Activated naive CD8-positive, alpha-beta T cell treated with anti-CD3 and anti-CD28 coated beads, Interleukin-2, amount 50 U/mL, for 24 hours (primary cell): Measurements from ENCODE around the gene CADM3.

Source experiments
- ATAC-seq: fragments of 150-1000 bp; cut with Tn5 transposase; one replicate; pipeline ENCODE4 v1.10.0; 2021
- DNase-seq: peaks from one replicate; pipeline ENCODE4 v3.0.0; 2021
- H3K27ac Mint-ChIP-seq: one replicate; pipeline ENCODE4 v1.8.0; 2021; ENCODE audit warnings: mild to moderate bottlenecking, mixed read lengths
- H3K27me3 Mint-ChIP-seq: one replicate; pipeline ENCODE4 v1.8.0; 2021; ENCODE audit warnings: mixed read lengths
- H3K36me3 Mint-ChIP-seq: one replicate; pipeline ENCODE4 v1.8.0; 2021; ENCODE audit warnings: low read depth, mixed read lengths
- H3K4me1 Mint-ChIP-seq: one replicate; pipeline ENCODE4 v1.8.0; 2021; ENCODE audit warnings: mixed read lengths
- H3K4me3 Mint-ChIP-seq: one replicate; pipeline ENCODE4 v1.8.0; 2021; ENCODE audit warnings: mild to moderate bottlenecking, moderate library complexity, mixed read lengths
- H3K9me3 Mint-ChIP-seq: one replicate; pipeline ENCODE4 v1.8.0; 2021; ENCODE audit warnings: mixed read lengths

The CADM3 gene

DNA sequence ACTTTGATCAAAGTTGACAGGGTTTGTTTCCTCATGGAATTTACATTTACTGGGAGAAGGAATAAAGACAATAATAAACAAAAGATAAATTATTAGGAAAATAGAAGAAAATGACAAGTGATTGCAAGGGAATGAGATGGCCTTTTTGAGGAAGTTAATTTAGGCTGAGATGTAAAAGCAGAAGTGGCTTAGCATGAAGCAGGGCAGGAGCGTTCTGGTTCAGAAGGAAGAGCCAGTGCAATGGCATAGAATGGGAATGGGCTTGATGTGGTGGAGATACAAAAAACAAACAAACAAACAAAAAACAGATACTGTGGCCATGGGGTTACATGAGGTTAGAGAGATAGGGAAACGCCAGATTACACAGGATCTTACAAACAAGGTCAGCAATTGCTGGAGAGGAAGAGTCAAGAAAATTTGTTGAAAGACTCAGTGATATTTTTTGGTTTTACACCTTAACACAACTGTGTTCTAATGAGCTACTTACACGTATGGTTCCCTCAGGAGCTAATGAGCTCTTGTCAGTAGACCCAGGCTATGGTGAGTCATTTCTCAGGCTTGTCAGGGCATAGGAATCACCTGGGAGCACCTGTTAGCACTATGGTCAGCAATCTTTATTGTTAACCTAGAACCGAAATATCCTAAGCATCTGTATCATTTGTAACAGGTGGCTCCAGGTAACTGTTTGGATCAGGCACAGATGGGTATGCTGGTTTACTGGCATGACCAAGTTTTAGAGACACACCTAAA is 8.7 kb upstream of the CADM3 start:
- no peak overlapping the region for H3K27ac Mint-ChIP-seq
- ATAC-seq (no peak), DNase-seq (no peak)
- H3K9me3 Mint-ChIP-seq, result no peaks in the 10 kb centered on the region
- H3K4me1 Mint-ChIP-seq, result no peaks in the 10 kb centered on the region
- no peak overlapping the region for H3K4me3 Mint-ChIP-seq
- peaks cover 32% of the 10 kb centered on the region for H3K27me3 Mint-ChIP-seq
- no peaks in the 10 kb centered on the region for H3K36me3 Mint-ChIP-seq

GRCh38 chr1:159163614-159164228 is 7.7 kb upstream of the CADM3 start:
- DNase-seq, result no peak
- Mint-ChIP-seq H3K27ac (no peak overlapping the region), H3K36me3 (no peaks in the 10 kb centered on the region), H3K9me3 (no peaks in the 10 kb centered on the region), H3K4me1 (no peaks in the 10 kb centered on the region), H3K27me3 (peaks cover 38% of the 10 kb centered on the region), H3K4me3 (no peak overlapping the region)
- ATAC-seq, result no peak

DNA sequence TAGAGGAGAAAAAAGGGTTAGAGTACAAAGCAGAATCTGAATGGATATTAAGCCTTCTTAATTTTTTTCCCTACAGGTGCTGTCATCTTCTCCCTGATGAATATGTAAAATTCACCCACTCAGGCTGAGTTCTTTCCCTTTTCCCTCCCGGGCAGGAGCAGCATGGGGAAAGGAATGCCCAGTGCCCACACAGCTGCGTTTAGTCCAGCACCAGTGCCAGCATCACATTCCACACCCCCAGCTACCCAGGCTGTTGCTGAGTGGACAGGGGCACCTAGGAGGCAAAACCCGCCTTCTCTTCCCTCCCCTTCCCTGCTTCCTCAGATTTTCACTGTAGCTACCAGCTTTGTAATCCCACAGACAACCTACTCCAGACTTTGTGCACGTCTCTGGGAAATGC is 3.4 kb upstream of the CADM3 start:
- H3K27me3 Mint-ChIP-seq, result peaks cover 48% of the 10 kb centered on the region
- peaks cover 3% of the 10 kb centered on the region for H3K4me1 Mint-ChIP-seq
- no peaks in the 10 kb centered on the region for H3K36me3 Mint-ChIP-seq
- no peak overlapping the region for H3K27ac Mint-ChIP-seq
- DNase-seq, result no peak
- no peaks in the 10 kb centered on the region for H3K9me3 Mint-ChIP-seq
- ATAC-seq, result no peak
- H3K4me3 Mint-ChIP-seq, result no peak overlapping the region

GRCh38 chr1:159170639-159171038 is 776 bp upstream of the CADM3 start:
- H3K4me1 Mint-ChIP-seq, result peaks cover 3% of the 10 kb centered on the region
- no peaks in the 10 kb centered on the region for H3K36me3 Mint-ChIP-seq
- DNase-seq, result no peak
- H3K9me3 Mint-ChIP-seq, result no peaks in the 10 kb centered on the region
- peaks cover 58% of the 10 kb centered on the region for H3K27me3 Mint-ChIP-seq
- H3K4me3 Mint-ChIP-seq, result no peak overlapping the region
- no peak for ATAC-seq
- H3K27ac Mint-ChIP-seq, result no peak overlapping the region

GRCh38 chr1:159171688-159172501 is 480 bp downstream of the CADM3 start:
- Mint-ChIP-seq H3K4me1 (peaks cover 3% of the 10 kb centered on the region), H3K9me3 (no peaks in the 10 kb centered on the region), H3K27ac (no peak overlapping the region), H3K27me3 (peaks cover 57% of the 10 kb centered on the region), H3K36me3 (no peaks in the 10 kb centered on the region), H3K4me3 (peak overlapping the region; percentile 25)
- no peak for ATAC-seq
- no peak for DNase-seq

DNA sequence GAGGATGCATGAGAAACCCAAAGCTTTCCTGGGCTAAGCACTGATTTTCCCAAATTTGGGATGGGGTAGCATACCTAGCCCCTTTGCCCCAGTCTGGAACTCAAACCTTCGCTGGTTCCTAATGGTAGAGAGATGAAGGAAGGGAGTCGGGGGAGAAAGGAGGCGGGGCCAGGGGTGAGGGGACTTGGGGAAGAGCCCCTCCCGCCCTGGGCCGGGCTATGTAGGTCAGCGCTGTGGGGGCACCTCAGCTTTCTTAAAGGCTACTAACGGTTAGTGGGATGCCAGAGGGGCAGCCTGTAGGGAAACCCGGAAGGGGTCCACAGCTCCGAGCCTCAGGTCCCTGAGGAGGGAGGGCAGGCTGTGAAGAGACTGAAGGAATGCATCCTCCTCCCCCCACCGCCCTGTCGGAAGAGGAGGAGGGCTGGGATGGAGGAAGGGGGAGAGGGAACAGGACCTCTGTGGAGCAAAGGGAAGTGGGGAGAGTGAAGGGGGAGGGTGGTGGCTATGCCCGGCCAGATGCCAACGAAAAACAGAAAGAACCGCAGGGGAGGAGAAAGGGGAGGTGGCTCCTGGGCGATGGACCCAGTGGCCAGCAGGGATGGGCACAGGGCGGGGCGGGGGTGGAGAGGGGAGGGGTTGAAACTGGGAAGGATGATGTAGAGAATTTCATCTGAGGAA is 1.3 kb downstream of the CADM3 start:
- Mint-ChIP-seq H3K27me3 (peaks cover 54% of the 10 kb centered on the region), H3K4me3 (no peak overlapping the region), H3K9me3 (no peaks in the 10 kb centered on the region), H3K4me1 (peaks cover 3% of the 10 kb centered on the region), H3K36me3 (no peaks in the 10 kb centered on the region), H3K27ac (no peak overlapping the region)
- DNase-seq (no peak), ATAC-seq (no peak)

DNA sequence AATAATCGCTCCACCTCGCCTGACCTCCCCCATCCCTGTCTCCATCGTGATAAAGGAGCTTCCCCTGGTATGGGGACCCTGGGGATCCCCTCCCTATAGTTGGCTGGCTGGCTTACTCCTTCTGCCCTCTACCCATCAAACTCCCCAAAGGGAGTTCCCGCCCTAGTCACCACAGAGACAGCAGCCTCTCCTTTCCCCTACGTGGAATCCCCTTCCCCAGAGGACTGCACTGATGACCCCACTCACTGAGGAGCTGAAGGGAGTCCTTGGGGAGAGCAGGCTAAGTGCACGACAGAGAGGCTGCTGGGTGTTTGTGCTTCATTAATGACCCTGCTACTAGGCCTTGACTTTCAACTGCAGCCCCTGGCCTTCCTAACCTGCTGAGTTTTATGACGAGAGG is 1.9 kb downstream of the CADM3 start:
- Mint-ChIP-seq H3K27me3 (peaks cover 50% of the 10 kb centered on the region), H3K36me3 (no peaks in the 10 kb centered on the region), H3K9me3 (no peaks in the 10 kb centered on the region), H3K27ac (no peak overlapping the region), H3K4me1 (peaks cover 3% of the 10 kb centered on the region), H3K4me3 (no peak overlapping the region)
- ATAC-seq (no peak), DNase-seq (no peak)

DNA sequence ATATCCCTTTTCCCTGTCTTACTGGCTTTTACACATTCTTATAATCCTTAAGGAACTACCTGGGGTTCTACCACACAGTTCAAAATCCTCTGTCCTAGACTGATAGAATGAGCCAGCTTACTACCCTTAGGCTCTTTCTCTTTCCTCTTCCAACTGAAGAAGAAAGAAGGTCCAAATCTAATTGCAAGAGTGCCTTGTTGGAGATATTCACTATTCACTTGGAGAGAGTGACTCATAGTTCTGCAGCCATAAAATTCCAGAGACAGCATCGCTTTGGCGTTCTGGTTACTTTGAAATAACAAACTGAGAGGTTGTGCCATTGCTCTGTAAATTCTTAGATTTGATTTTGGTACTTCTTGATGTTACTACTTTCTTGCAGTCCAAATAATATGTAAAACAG is 4.2 kb downstream of the CADM3 start:
- no peak overlapping the region for H3K4me3 Mint-ChIP-seq

DNA sequence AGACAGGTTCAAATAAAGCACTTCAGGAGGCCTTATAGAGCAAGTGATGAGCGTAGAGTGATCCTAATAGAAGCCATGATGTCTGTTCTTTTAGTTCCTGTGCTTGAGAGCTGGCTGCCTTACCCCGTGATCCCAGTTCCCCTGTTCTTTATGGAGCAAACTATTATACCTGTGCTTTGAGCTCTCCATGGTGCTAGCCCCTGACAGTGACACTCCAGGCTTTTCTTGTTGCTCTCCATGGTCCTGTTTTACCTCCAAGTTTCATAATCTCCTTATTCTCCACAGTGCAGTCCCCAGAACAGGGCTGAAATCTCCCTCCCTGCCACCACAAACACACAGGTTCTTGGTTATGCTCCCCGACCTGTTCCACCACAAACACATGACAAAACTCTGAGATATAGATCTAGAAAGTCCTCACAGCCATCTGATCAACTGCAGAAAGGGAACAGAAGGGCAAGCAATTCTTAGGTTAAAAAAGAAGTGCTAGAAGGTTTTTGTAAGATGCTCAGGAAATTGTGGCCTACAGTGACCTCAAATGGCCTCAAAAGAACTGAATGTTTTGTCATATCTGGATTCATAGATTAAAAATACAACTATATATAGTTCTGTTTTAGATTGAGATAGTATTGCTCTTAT is 6.0 kb downstream of the CADM3 start:
- peak; percentile 20 for ATAC-seq
- H3K4me3 Mint-ChIP-seq, result no peak overlapping the region
- no peaks in the 10 kb centered on the region for H3K9me3 Mint-ChIP-seq
- no peaks in the 10 kb centered on the region for H3K36me3 Mint-ChIP-seq
- no peak overlapping the region for H3K27ac Mint-ChIP-seq
- no peaks in the 10 kb centered on the region for H3K4me1 Mint-ChIP-seq
- H3K27me3 Mint-ChIP-seq, result peaks cover 41% of the 10 kb centered on the region
- peak; percentile 27 for DNase-seq

More for the DNA sequence above, 4.2 kb downstream of the CADM3 start:
- Mint-ChIP-seq H3K4me1 (peaks cover 3% of the 10 kb centered on the region), H3K27ac (no peak overlapping the region), H3K27me3 (peaks cover 43% of the 10 kb centered on the region), H3K36me3 (no peaks in the 10 kb centered on the region), H3K9me3 (no peaks in the 10 kb centered on the region)
- DNase-seq, result no peak
- no peak for ATAC-seq

DNA sequence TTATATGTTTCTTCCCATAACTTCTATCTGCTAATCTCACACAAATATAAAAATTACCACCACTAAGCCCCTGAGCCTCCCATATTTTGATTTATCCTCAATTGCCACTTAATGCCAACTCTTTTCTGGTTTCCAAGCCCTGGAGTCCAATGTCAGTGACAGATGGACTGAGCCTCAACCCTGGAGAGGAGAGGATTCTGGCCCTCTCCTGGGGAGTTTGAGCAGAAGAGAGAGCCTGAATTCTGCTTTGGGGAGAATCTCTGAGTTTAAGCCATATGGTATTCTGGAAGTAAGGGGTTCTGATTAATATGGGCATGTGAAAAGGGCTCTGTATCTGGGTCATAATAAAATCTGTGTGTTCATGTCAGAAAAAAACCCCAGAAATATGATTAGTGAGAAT is 8.5 kb downstream of the CADM3 start:
- H3K36me3 Mint-ChIP-seq, result no peaks in the 10 kb centered on the region
- DNase-seq (no peak), ATAC-seq (no peak)
- peaks cover 40% of the 10 kb centered on the region for H3K27me3 Mint-ChIP-seq
- H3K27ac Mint-ChIP-seq, result no peak overlapping the region
- H3K9me3 Mint-ChIP-seq, result no peaks in the 10 kb centered on the region
- H3K4me1 Mint-ChIP-seq, result no peaks in the 10 kb centered on the region
- H3K4me3 Mint-ChIP-seq, result no peak overlapping the region

GRCh38 chr1:159180516-159180915 is 9.1 kb downstream of the CADM3 start:
- no peaks in the 10 kb centered on the region for H3K36me3 Mint-ChIP-seq
- no peaks in the 10 kb centered on the region for H3K4me1 Mint-ChIP-seq
- no peak for DNase-seq
- peaks cover 40% of the 10 kb centered on the region for H3K27me3 Mint-ChIP-seq
- H3K27ac Mint-ChIP-seq, result no peak overlapping the region
- ATAC-seq, result no peak
- no peaks in the 10 kb centered on the region for H3K9me3 Mint-ChIP-seq
- no peak overlapping the region for H3K4me3 Mint-ChIP-seq

DNA sequence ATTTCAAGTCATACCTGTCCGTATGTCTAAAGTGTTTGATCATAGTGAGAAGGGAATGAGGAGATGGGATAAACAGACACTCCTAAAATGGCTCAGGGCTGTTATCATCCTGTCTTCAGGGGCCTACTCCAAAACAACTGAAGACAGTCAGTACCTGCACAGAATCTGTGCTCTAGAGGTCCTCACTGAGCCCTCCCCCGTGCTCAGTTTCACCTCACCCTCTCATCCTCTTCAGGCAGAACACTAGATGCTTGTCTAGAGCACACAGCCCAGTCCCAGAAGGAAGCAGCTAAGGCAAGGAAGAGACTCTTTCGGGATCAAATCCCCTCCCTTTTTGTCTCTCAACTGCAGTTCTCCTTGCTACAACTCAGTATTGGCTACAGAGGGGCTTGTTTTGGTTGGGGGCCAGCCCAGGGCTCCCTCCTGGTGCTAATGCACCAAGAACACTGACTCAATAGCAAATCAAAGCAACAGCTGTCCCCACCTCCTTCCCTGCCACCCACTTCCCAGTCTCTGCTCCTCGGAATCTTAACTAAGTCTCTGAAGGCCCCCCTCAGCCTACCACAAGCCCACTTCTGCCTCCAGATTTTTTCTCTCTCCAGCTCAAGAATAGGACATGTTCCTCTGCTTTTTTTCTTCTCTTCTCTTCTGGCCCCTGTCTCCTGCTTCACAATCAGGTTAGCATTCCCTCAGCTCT is 10.1 kb downstream of the CADM3 start:
- no peaks in the 10 kb centered on the region for H3K9me3 Mint-ChIP-seq
- ATAC-seq (no peak), DNase-seq (no peak)
- H3K4me3 Mint-ChIP-seq, result no peak overlapping the region
- H3K36me3 Mint-ChIP-seq, result no peaks in the 10 kb centered on the region
- peaks cover 41% of the 10 kb centered on the region for H3K27me3 Mint-ChIP-seq
- no peak overlapping the region for H3K27ac Mint-ChIP-seq
- H3K4me1 Mint-ChIP-seq, result no peaks in the 10 kb centered on the region

- Mint-ChIP-seq H3K4me1 (no peaks in the 10 kb centered on the region), H3K27ac (no peak overlapping the region)
- DNase-seq, result no peak
Observed at GRCh38 chr1:159184201-159184600, 12.8 kb downstream of the CADM3 start.

DNA sequence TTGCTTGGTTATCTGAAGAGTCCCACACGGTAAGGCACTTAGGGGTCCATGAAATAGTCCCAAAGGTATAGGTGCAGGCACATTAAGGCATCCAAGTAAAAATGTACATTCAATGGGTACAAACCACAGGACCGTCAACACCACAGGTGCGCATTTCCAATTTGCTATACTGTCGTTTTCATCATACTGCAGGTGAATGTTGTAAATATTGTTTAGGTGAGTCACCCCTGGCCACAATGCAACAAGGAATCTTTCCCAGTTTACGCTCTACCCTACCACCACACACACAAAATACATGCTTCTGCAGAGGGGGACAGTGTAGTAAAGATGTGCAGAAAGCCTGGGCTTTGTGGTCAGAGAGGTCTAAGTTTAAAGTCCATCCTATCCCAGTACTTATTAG is 13.7 kb downstream of the CADM3 start:
- Mint-ChIP-seq H3K4me1 (no peaks in the 10 kb centered on the region), H3K27me3 (peaks cover 64% of the 10 kb centered on the region), H3K36me3 (no peaks in the 10 kb centered on the region), H3K9me3 (no peaks in the 10 kb centered on the region), H3K27ac (no peak overlapping the region), H3K4me3 (no peak overlapping the region)
- ATAC-seq (no peak), DNase-seq (no peak)

More at GRCh38 chr1:159184201-159184600, 12.8 kb downstream of the CADM3 start:
- Mint-ChIP-seq H3K9me3 (no peaks in the 10 kb centered on the region), H3K27me3 (peaks cover 63% of the 10 kb centered on the region), H3K36me3 (no peaks in the 10 kb centered on the region), H3K4me3 (no peak overlapping the region)
- ATAC-seq, result no peak
